HG03060 (cell line): Measurements from ENCODE around the gene CRABP2.

Experiments
- ATAC-seq: cut with Tn5 transposase; IDR thresholded peaks from one replicate; pipeline ENCODE4 v1.9.1; 2021; ENCODE audit warnings: low read depth, moderate number of reproducible peaks; ENCODE audit not compliant: unreplicated experiment

The CRABP2 gene

GRCh38 chr1:156705321-156705917 is at the start of gene CRABP2:
Gene CRABP2 (minus strand): TSS chr1:156705583. CDS start chr1:156705446, 137 bp downstream.
- ATAC-seq = no peak

- no peak for ATAC-seq
Observed at GRCh38 chr1:156754219-156754618, 48.8 kb upstream of the CRABP2 start.

GRCh38 chr1:156752843-156753482 is 47.6 kb upstream of the CRABP2 start:
- no peak for ATAC-seq

GRCh38 chr1:156751757-156752481 is 46.5 kb upstream of the CRABP2 start:
- ATAC-seq = no peak

- ATAC-seq = no peak
Observed at GRCh38 chr1:156751451-156751756, 46.0 kb upstream of the CRABP2 start, which contains the start of gene HDGF. Gene HDGF (minus strand): TSS chr1:156751675. CDS start chr1:156751429, 246 bp downstream.

GRCh38 chr1:156750711-156751450 is 45.5 kb upstream of the CRABP2 start:
- ATAC-seq = no peak

GRCh38 chr1:156750191-156750672 is 44.8 kb upstream of the CRABP2 start:
- no peak for ATAC-seq

GRCh38 chr1:156749419-156750118 is 44.2 kb upstream of the CRABP2 start:
- ATAC-seq = no peak

- no peak for ATAC-seq
Observed at GRCh38 chr1:156748670-156749418, 43.5 kb upstream of the CRABP2 start.

- ATAC-seq = no peak
Observed at GRCh38 chr1:156747742-156748669, 42.6 kb upstream of the CRABP2 start.

GRCh38 chr1:156746728-156747631 is 41.6 kb upstream of the CRABP2 start:
- ATAC-seq = no peak

GRCh38 chr1:156746406-156746727 is 41.0 kb upstream of the CRABP2 start:
- no peak for ATAC-seq

GRCh38 chr1:156745881-156746280 is 40.5 kb upstream of the CRABP2 start:
- ATAC-seq = no peak

GRCh38 chr1:156744786-156745419 is 39.5 kb upstream of the CRABP2 start:
- ATAC-seq = no peak

GRCh38 chr1:156744344-156744743 is 39.0 kb upstream of the CRABP2 start:
- ATAC-seq = no peak

- ATAC-seq = no peak
Observed at GRCh38 chr1:156743367-156744302, 38.3 kb upstream of the CRABP2 start.
